A673 (cell line): Measurements from ENCODE around the gene LMCD1. TPM values are rescaled to one million over a fixed set of nuclear protein-coding genes. Genes with fewer than 3 reads are reported as not detected.

ENCODE experiments used
- BruUV-seq: library from RNA; stranded (reverse); fragments of 400-500 nt; replicated peaks from 2 replicates; lab custom pipeline; 2021; lab: Mats Ljungman, UMichigan
- CTCF ChIA-PET: fragments of 300-600 bp; sonication (Branson Sonifier 250); formaldehyde crosslinking; loops from one replicate; lab custom pipeline; 2022; ENCODE audit warnings: antibody characterized with exemption; lab: Charles Lee
- POLR2A ChIA-PET: fragments of 300-600 bp; sonication (Branson Sonifier 250); formaldehyde crosslinking; loops from one replicate; lab custom pipeline; 2022; ENCODE audit warnings: antibody characterized with exemption; ENCODE audit not compliant: low non-redundant PET; lab: Charles Lee
- DNase-seq: peaks from one replicate; pipeline ENCODE4 v3.0.0-alpha.2; 2015; ENCODE audit warnings: low spot score
- H3K27ac ChIP-seq: fragments of 200-600 bp; sonication (generic); 2 replicates; pipeline ENCODE4 v1.5.1; 2016; ENCODE audit warnings: mixed run types, low read depth, mild to moderate bottlenecking, mixed read lengths, antibody characterized with exemption, low read length; ENCODE audit not compliant: poor library complexity, severe bottlenecking
- H3K27me3 ChIP-seq: fragments of 200-600 bp; sonication (generic); replicated peaks from 2 replicates; pipeline ENCODE4 v1.6.1; 2017; ENCODE audit warnings: mixed run types, low read depth, mild to moderate bottlenecking, mixed read lengths, antibody characterized with exemption, low read length; ENCODE audit not compliant: insufficient read depth, poor library complexity
- H3K36me3 ChIP-seq: fragments of 200-600 bp; sonication (generic); 2 replicates; pipeline ENCODE4 v1.6.1; 2016; ENCODE audit warnings: mixed run types, mild to moderate bottlenecking, mixed read lengths, antibody characterized with exemption, low read length; ENCODE audit not compliant: insufficient read depth, poor library complexity, severe bottlenecking
- H3K4me1 ChIP-seq: fragments of 200-600 bp; sonication (generic); 2 replicates; pipeline ENCODE4 v1.6.1; 2017; ENCODE audit warnings: mixed run types, mild to moderate bottlenecking, mixed read lengths, antibody characterized with exemption, low read length; ENCODE audit not compliant: insufficient read depth, poor library complexity, severe bottlenecking
- H3K4me3 ChIP-seq: fragments of 200-600 bp; sonication (generic); 2 replicates; pipeline ENCODE4 v1.5.1; 2016; ENCODE audit warnings: low read depth, mixed run types, mild to moderate bottlenecking, mixed read lengths, low read length; ENCODE audit not compliant: poor library complexity, severe bottlenecking
- H3K9me3 ChIP-seq: fragments of 200-600 bp; sonication (generic); 2 replicates; pipeline ENCODE4 v1.6.1; 2016; ENCODE audit warnings: mixed run types, low read depth, mild to moderate bottlenecking, mixed read lengths, antibody characterized with exemption, low read length; ENCODE audit not compliant: poor library complexity, severe bottlenecking
- CTCF ChIP-seq: fragments of 300-800, 200-600 bp; sonication (generic); conservative IDR thresholded peaks from 2 replicates; pipeline ENCODE4 v1.5.1; 2017; ENCODE audit warnings: low read depth, mild to moderate bottlenecking, antibody characterized with exemption, low read length, moderate library complexity, mixed read lengths
- EZH2 ChIP-seq: fragments of 200-600 bp; sonication (generic); IDR thresholded peaks from 2 replicates; pipeline ENCODE4 v1.6.1; 2017; ENCODE audit warnings: borderline replicate concordance, low read depth, mild to moderate bottlenecking, mixed read lengths, antibody characterized with exemption, low read length; ENCODE audit not compliant: poor library complexity, severe bottlenecking
- intact Hi-C: fragments of 100-400 bp; cut with micrococcal nuclease; formaldehyde crosslinking; loops from one replicate; pipeline ENCODE4 v1.10.0; 2022; ENCODE audit not compliant: unreplicated experiment
- total RNA-seq: library from RNA; stranded (reverse); gene quantifications from 2 replicates; pipeline ENCODE4 v1.2.3, GENCODE V29; 2021

LMCD1 gene
- total RNA-seq, 1 experiment from 2014 or later, result 4.3 TPM

GRCh38 chr3:8589880-8590556 lies 88.4 kb downstream of the LMCD1 start:
- H3K4me3 ChIP-seq, result no peak overlapping the region
- DNase-seq, result no peak
- intact Hi-C loops, result no loop called here
- ChIA-PET POLR2A (no interaction called here), CTCF (interaction anchor here (0.6 kb wide), 1 partner anchor 398 kb away, joined by 4 read pairs; no protein-coding TSS in a partner anchor)
- no peak overlapping the region for H3K27ac ChIP-seq
- no peaks in the 10 kb centered on the region for H3K9me3 ChIP-seq
- no peaks in the 10 kb centered on the region for H3K27me3 ChIP-seq
- no TSS peak for BruUV-seq
- no peaks in the 10 kb centered on the region for H3K36me3 ChIP-seq
- no peaks in the 10 kb centered on the region for H3K4me1 ChIP-seq
- TF ChIP-seq EZH2 (no peak), CTCF (no peak)

- DNase-seq, result no peak
- Histone ChIP-seq H3K4me3 (no peak overlapping the region), H3K27me3 (no peaks in the 10 kb centered on the region), H3K4me1 (no peaks in the 10 kb centered on the region), H3K27ac (no peak overlapping the region), H3K9me3 (no peaks in the 10 kb centered on the region), H3K36me3 (no peaks in the 10 kb centered on the region)
- no TSS peak for BruUV-seq
- CTCF ChIA-PET, result no interaction called here
- POLR2A ChIA-PET, result no interaction called here
- no peak for TF ChIP-seq CTCF
- TF ChIP-seq EZH2, result no peak
- intact Hi-C loops, result no loop called here
These were observed 91.6 kb downstream of the LMCD1 start for GRCh38 chr3:8593021-8593827.

GRCh38 chr3:8595252-8595651 lies 93.6 kb downstream of the LMCD1 start:
- no TSS peak for BruUV-seq
- intact Hi-C loops, result no loop called here
- no peaks in the 10 kb centered on the region for H3K9me3 ChIP-seq
- ChIA-PET CTCF (no interaction called here), POLR2A (no interaction called here)
- no peak overlapping the region for H3K4me3 ChIP-seq
- H3K36me3 ChIP-seq, result no peaks in the 10 kb centered on the region
- no peak overlapping the region for H3K27ac ChIP-seq
- no peak for DNase-seq
- no peak for TF ChIP-seq EZH2
- TF ChIP-seq CTCF, result no peak
- no peaks in the 10 kb centered on the region for H3K4me1 ChIP-seq
- no peaks in the 10 kb centered on the region for H3K27me3 ChIP-seq
